ENCODE measurements around the gene RCOR2.

DNA sequence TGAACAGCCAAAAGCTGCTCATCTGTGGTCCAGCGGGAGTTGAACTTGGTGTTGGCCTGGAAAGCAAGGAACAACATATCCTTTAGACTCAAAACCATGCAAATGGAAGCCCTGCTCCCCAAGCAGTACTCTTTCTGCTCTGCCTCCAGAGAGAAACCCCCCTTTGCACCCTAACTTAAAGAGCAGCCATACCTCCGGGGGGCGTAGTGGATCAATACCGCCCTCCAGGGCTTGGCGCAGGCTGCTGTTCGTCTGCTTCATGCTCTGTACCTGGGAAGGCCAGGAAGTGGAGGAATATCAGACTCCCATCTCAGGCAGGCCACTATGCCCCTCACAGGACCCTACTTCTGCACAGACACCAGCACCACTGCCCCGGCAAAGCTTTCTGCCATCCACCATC, 4.3 kb downstream of the RCOR2 start:
- TF ChIP-seq GATA2 (IDR thresholded peaks at IDR 0.05; ENCODE audit: low read depth, low read length): no peak
- TF ChIP-seq GATA3 (IDR thresholded peaks at IDR 0.05; ENCODE audit: low read depth, low read length): no peak

Measured in SH-SY5Y (cell line).